ENCODE results near the gene KREMEN1. TPM values are rescaled to one million over a fixed set of nuclear protein-coding genes. Genes with fewer than 3 reads are reported as not detected.

The KREMEN1 gene
- total and polyA plus RNA-seq, 2 of the 4 experiments (the other 2 are of a cell fraction): 2.9 to 4.6 TPM

- no peak overlapping the region for H3K9ac ChIP-seq (ENCODE audit: low read depth, low read length)
- H3K27me3 ChIP-seq (ENCODE audit: control insufficient read depth, insufficient read depth, low read length): no peaks in the 10 kb centered on the region; the same call in 1 of the 2 replicates
- H4K8ac ChIP-seq (ENCODE audit: low read depth in 2 of 2, low read length in 2 of 2): no peak overlapping the region
- BruUV-seq (replicated peaks): no TSS peak
- ChIA-PET POLR2A (ENCODE audit: unreplicated experiment) (no interaction called here), CTCF (interaction anchor here (0.6 kb wide), 1 partner anchor 483 kb away, joined by 3 read pairs; no protein-coding TSS in a partner anchor)
- no peak overlapping the region for H3K23ac ChIP-seq (ENCODE audit: low read depth, low read length)
- H3K9me3 ChIP-seq (ENCODE audit: control insufficient read depth, insufficient read depth, low read length): peaks cover 5% of the 10 kb centered on the region
- H2BK20ac ChIP-seq (ENCODE audit: low read depth, low read length): no peak overlapping the region
- no peak overlapping the region for H2AFZ ChIP-seq (replicated peaks; ENCODE audit: low read length, poor library complexity)
- H2AK9ac ChIP-seq (replicated peaks; ENCODE audit: low read depth, low read length, poor library complexity): no peak overlapping the region
- no peak overlapping the region for H3K4me2 ChIP-seq (ENCODE audit: low read depth, low read length)
- no peaks in the 10 kb centered on the region for H4K20me1 ChIP-seq (ENCODE audit: insufficient read depth, low read length)
- no peak overlapping the region for H3K56ac ChIP-seq (ENCODE audit: extremely low read depth, insufficient read depth, low read length)
- DNase-seq: no peak
- no peaks in the 10 kb centered on the region for H3K9me1 ChIP-seq (ENCODE audit: insufficient read depth, low read length)
- intact Hi-C loops (cut with micrococcal nuclease): no loop called here
- no peak overlapping the region for H4K91ac ChIP-seq (ENCODE audit: insufficient read depth, low read depth, low read length)
- no peak overlapping the region for H3K27ac ChIP-seq (ENCODE audit: insufficient read depth, low read length)
- H3K18ac ChIP-seq (ENCODE audit: low read depth, low read length): no peak overlapping the region
- dilution Hi-C loops (cut with HindIII; ENCODE audit: low sequenced_read_pairs, unreplicated experiment): no loop called here
- no peak overlapping the region for H2AK5ac ChIP-seq (ENCODE audit: low read depth, low read length)
- no peak overlapping the region for H3K4ac ChIP-seq (ENCODE audit: low read depth, low read length)
- no peaks in the 10 kb centered on the region for H3K36me3 ChIP-seq (ENCODE audit: control insufficient read depth, insufficient read depth, low read length)
- TF ChIP-seq SMC3 (IDR thresholded peaks at IDR 0.05; ENCODE audit: low read depth, low read length): no peak
- no peak for TF ChIP-seq RAD21 (IDR thresholded peaks at IDR 0.05; ENCODE audit: low read length)
- TF ChIP-seq, protein P1, sequence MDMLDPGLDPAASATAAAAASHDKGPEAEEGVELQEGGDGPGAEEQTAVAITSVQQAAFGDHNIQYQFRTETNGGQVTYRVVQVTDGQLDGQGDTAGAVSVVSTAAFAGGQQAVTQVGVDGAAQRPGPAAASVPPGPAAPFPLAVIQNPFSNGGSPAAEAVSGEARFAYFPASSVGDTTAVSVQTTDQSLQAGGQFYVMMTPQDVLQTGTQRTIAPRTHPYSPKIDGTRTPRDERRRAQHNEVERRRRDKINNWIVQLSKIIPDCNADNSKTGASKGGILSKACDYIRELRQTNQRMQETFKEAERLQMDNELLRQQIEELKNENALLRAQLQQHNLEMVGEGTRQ (IDR thresholded peaks at IDR 0.05; ENCODE audit: low read depth, low read length): no peak
- peak; percentile 85 for TF ChIP-seq RFX5 (IDR thresholded peaks at IDR 0.05; ENCODE audit: low read depth, low read length)
- no peak for TF ChIP-seq NFE2L2 (IDR thresholded peaks at IDR 0.05; ENCODE audit: low read depth, low read length)
- TF ChIP-seq, protein P2, sequence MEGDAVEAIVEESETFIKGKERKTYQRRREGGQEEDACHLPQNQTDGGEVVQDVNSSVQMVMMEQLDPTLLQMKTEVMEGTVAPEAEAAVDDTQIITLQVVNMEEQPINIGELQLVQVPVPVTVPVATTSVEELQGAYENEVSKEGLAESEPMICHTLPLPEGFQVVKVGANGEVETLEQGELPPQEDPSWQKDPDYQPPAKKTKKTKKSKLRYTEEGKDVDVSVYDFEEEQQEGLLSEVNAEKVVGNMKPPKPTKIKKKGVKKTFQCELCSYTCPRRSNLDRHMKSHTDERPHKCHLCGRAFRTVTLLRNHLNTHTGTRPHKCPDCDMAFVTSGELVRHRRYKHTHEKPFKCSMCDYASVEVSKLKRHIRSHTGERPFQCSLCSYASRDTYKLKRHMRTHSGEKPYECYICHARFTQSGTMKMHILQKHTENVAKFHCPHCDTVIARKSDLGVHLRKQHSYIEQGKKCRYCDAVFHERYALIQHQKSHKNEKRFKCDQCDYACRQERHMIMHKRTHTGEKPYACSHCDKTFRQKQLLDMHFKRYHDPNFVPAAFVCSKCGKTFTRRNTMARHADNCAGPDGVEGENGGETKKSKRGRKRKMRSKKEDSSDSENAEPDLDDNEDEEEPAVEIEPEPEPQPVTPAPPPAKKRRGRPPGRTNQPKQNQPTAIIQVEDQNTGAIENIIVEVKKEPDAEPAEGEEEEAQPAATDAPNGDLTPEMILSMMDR (conservative IDR thresholded peaks at IDR 0.05; ENCODE audit: low read depth, low read length): no peak
- TF ChIP-seq CEBPB (IDR thresholded peaks at IDR 0.05; ENCODE audit: low read depth, low read length): no peak
- TF ChIP-seq, protein P3, sequence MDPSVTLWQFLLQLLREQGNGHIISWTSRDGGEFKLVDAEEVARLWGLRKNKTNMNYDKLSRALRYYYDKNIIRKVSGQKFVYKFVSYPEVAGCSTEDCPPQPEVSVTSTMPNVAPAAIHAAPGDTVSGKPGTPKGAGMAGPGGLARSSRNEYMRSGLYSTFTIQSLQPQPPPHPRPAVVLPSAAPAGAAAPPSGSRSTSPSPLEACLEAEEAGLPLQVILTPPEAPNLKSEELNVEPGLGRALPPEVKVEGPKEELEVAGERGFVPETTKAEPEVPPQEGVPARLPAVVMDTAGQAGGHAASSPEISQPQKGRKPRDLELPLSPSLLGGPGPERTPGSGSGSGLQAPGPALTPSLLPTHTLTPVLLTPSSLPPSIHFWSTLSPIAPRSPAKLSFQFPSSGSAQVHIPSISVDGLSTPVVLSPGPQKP (IDR thresholded peaks at IDR 0.05; ENCODE audit: borderline replicate concordance, low read depth, low read length): no peak
- ATAC-seq (ENCODE audit: low read depth): no peak
- no peak overlapping the region for H2BK5ac ChIP-seq (ENCODE audit: low read depth, low read length, poor library complexity, severe bottlenecking)
- in situ Hi-C loops (cut with MboI; ENCODE audit: low sequenced_read_pairs): no loop called here
- no peak overlapping the region for H2BK15ac ChIP-seq (ENCODE audit: low read depth, low read length)
- no peaks in the 10 kb centered on the region for H3K79me1 ChIP-seq (ENCODE audit: low read depth in 1 of 2, low read length in 2 of 2)
- no peak overlapping the region for H3K4me3 ChIP-seq (ENCODE audit: insufficient read depth, low read depth, low read length)
- no peak overlapping the region for H3K14ac ChIP-seq (replicated peaks; ENCODE audit: low read depth, low read length)
- peaks cover 1% of the 10 kb centered on the region; the same call in 1 of the 2 replicates for H3K4me1 ChIP-seq (ENCODE audit: control insufficient read depth, insufficient read depth, low read length)
- H4K5ac ChIP-seq (ENCODE audit: low read depth, low read length): no peak overlapping the region
- H2BK120ac ChIP-seq (ENCODE audit: low read depth, low read length): no peak overlapping the region
Measured at GRCh38 chr22:29122041-29122440, 49.2 kb downstream of the KREMEN1 start.
